Lower leg skin (tissue), 4 donors: ENCODE results near the gene ACAD8. TPM values are rescaled to one million over a fixed set of nuclear protein-coding genes. Genes with fewer than 3 reads are reported as not detected.

Experiments
- DNase-seq, 2 donors: peaks; one replicate each; pipeline ENCODE4 v3.0.0-alpha.2; 2019; ENCODE audit warnings: low spot score in 2 of 2
- H3K4me3 ChIP-seq: fragments of 200-600 bp; sonication (generic); 2 replicates; pipeline ENCODE4 v1.5.1; 2017; ENCODE audit warnings: mild to moderate bottlenecking, low read depth; ENCODE audit not compliant: poor library complexity, severe bottlenecking
- CTCF ChIP-seq, 3 donors: fragments of 450-650 bp; IDR thresholded peaks; one replicate each; pipeline ENCODE4 v1.5.1; 2016; ENCODE audit warnings: antibody characterized with exemption in 3 of 3, mild to moderate bottlenecking in 3 of 3, moderate library complexity in 2 of 3
- POLR2A ChIP-seq, 2 donors: fragments of 450-650 bp; IDR thresholded peaks; one replicate each; pipeline ENCODE4 v1.6.1; 2016 to 2017; ENCODE audit warnings: antibody characterized with exemption in 2 of 2, mild to moderate bottlenecking in 1 of 2, moderate library complexity in 1 of 2
- WGBS, 2 donors: methylation state at CpG; one replicate each; pipeline ENCODE4 v1.1.5; 2018; 5-methylcytosine and 5-hydroxymethylcytosine counted together
- intact Hi-C: fragments of 100-400 bp; cut with DNase I; formaldehyde crosslinking; loops from one replicate; pipeline ENCODE4 v1.15.0; 2023; ENCODE audit warnings: low total_unique reads
- total RNA-seq, 4 donors: library from RNA; depleted of rRNA; stranded (reverse); fragments of >200 nt; gene quantifications; one replicate each; pipeline ENCODE4 v1.1.0, GENCODE V29; 2016

ACAD8 gene
- total RNA-seq, 4 donors from 2014 or later: 49.0 to 68.6 (median 58.6) TPM

- TF ChIP-seq CTCF (IDR thresholded peaks at IDR 0.05): no peak
- no peak for TF ChIP-seq POLR2A (IDR thresholded peaks at IDR 0.05)
- 95 to 97% methylated on average over 3 of the region's 3 CpGs for WGBS, 2 donors
Measured at GRCh38 chr11:134216816-134217215, 36.6 kb upstream of the ACAD8 start.

GRCh38 chr11:134223121-134223520, 30.2 kb upstream of the ACAD8 start:
- no peak for TF ChIP-seq POLR2A (IDR thresholded peaks at IDR 0.05)
- no peak for TF ChIP-seq CTCF (IDR thresholded peaks at IDR 0.05)
- no peak for DNase-seq
- intact Hi-C loops: no loop called here
- 9 to 10% methylated on average over 5 of the region's 5 CpGs for WGBS, 2 donors
- peak overlapping the region; percentile 44 for H3K4me3 ChIP-seq

More at GRCh38 chr11:134216816-134217215, 36.6 kb upstream of the ACAD8 start:
- H3K4me3 ChIP-seq: no peak overlapping the region
- no peak for DNase-seq
- intact Hi-C loops: no loop called here

- WGBS, 2 donors: 0% methylated on average over 55 to 57 of the region's 89 CpGs
- peak within 1 kb of the TSS; percentile 66 for H3K4me3 ChIP-seq
- intact Hi-C loops: no loop called here
- peak; percentile 96 to 100 for DNase-seq
- TF ChIP-seq POLR2A (IDR thresholded peaks at IDR 0.05) (peak in 1 of 2 donors; percentile 99), CTCF (IDR thresholded peaks at IDR 0.05) (no peak)
Measured at GRCh38 chr11:134223836-134224709, 29.3 kb upstream of the ACAD8 start, which contains the start of the genes NCAPD3 and VPS26B. NCAPD3 (minus strand) TSS chr11:134223967; CDS start chr11:134223926, 41 bp downstream. VPS26B (plus strand) TSS chr11:134224671; CDS start chr11:134225123, 452 bp downstream.

GRCh38 chr11:134224710-134225664, 28.4 kb upstream of the ACAD8 start:
- WGBS, 2 donors: 0% methylated on average over 37 to 38 of the region's 93 CpGs
- H3K4me3 ChIP-seq: peak overlapping the region; percentile 66
- TF ChIP-seq CTCF (IDR thresholded peaks at IDR 0.05): no peak
- intact Hi-C loops: no loop called here
- peak; percentile 67 to 94 for DNase-seq

- intact Hi-C loops: no loop called here
- WGBS, 2 donors: 87 to 93% methylated on average over 5 of the region's 5 CpGs
- TF ChIP-seq CTCF (IDR thresholded peaks at IDR 0.05) (no peak), POLR2A (IDR thresholded peaks at IDR 0.05) (no peak)
- H3K4me3 ChIP-seq: no peak overlapping the region
- no peak for DNase-seq
Measured at GRCh38 chr11:134226806-134227325, 26.5 kb upstream of the ACAD8 start.
